ENCODE data around the gene DNAH11. TPM values are rescaled to one million over a fixed set of nuclear protein-coding genes. Genes with fewer than 3 reads are reported as not detected.

The DNAH11 gene
- total and polyA plus RNA-seq, 4 experiments from 2014 or later: 0.06 TPM; not detected in 3

DNA sequence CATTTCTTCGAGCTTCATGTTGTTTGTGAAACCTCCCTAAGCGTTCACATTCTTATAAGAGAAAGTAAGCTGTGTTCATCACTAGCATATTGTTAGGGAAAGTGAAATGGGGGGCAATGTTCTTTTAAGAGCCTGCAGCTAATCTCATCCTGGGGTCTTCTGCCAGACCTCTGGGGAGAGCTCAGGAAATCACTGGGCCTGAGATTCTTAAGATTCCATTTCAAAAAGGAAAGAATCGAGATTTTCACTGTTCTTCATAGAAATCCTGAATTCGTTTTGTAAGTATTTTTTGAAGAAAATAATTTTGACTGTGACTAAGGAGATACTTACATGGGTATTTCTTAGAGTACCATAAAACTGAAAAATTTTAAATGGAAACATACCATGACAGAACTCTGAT, 242.2 kb downstream of the DNAH11 start:
- no peak for DNase-seq
- no peaks in the 10 kb centered on the region for H3K9me3 Mint-ChIP-seq
- H3K4me1 ChIP-seq (ENCODE audit: insufficient read depth, low read length): no peaks in the 10 kb centered on the region
- H3K4me1 Mint-ChIP-seq: no peaks in the 10 kb centered on the region
- H3K36me3 ChIP-seq (ENCODE audit: insufficient read depth, low read length): no peaks in the 10 kb centered on the region
- H3K27ac Mint-ChIP-seq: no peak overlapping the region
- no peak overlapping the region for H3K27ac ChIP-seq (ENCODE audit: low read depth, low read length)
- peaks cover 0 to 3% of the 10 kb centered on the region in 2 donors for H3K27me3 Mint-ChIP-seq
- POLR2A ChIA-PET (ENCODE audit: partially characterized antibody): no interaction called here
- H3K27me3 ChIP-seq (ENCODE audit: insufficient read depth, low read length): no peaks in the 10 kb centered on the region
- no peaks in the 10 kb centered on the region for H3K9me3 ChIP-seq (ENCODE audit: control insufficient read depth in 1 of 2, low read length in 2 of 2)
- no peak overlapping the region for H3K4me3 ChIP-seq (ENCODE audit: low read length in 2 of 2)
- no peak overlapping the region for H3K4me3 Mint-ChIP-seq
- CTCF ChIA-PET (ENCODE audit: partially characterized antibody): no interaction called here
- intact Hi-C loops (cut with micrococcal nuclease): no loop called here
- no peaks in the 10 kb centered on the region for H3K36me3 Mint-ChIP-seq

DNA sequence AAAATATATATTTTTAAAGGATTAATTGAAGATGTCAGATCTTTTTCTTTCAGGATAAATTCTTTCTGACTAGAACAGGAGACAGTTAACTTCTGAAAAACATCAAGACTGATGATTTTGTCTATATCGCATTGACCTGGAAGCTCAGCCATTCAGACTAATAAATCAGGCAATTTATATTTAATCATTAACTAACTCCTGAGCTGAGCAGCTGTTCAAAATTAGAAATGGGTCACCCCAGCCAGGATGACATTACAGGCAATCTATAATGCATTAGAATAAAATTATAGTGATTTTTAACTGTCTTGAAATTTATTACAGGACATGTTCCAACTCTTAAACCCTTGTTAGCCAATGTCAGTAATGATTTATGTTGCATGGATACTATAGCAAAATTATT, 263.0 kb downstream of the DNAH11 start:
- H3K27me3 ChIP-seq (ENCODE audit: insufficient read depth, low read length): no peaks in the 10 kb centered on the region
- POLR2A ChIA-PET (ENCODE audit: partially characterized antibody): no interaction called here
- H3K9me3 Mint-ChIP-seq: peaks cover 0 to 2% (median 0%) of the 10 kb centered on the region in 8 donors
- no peaks in the 10 kb centered on the region for H3K9me3 ChIP-seq (ENCODE audit: control insufficient read depth in 1 of 2, low read length in 2 of 2)
- no peak for DNase-seq
- no peaks in the 10 kb centered on the region for H3K4me1 Mint-ChIP-seq
- H3K27ac ChIP-seq (ENCODE audit: low read depth, low read length): no peak overlapping the region
- no peaks in the 10 kb centered on the region for H3K36me3 ChIP-seq (ENCODE audit: insufficient read depth, low read length)
- H3K27ac Mint-ChIP-seq: no peak overlapping the region
- no peak overlapping the region for H3K4me3 Mint-ChIP-seq
- H3K36me3 Mint-ChIP-seq: no peaks in the 10 kb centered on the region
- CTCF ChIA-PET (ENCODE audit: partially characterized antibody): no interaction called here
- H3K4me3 ChIP-seq (ENCODE audit: low read length in 2 of 2): no peak overlapping the region
- peaks cover 2% of the 10 kb centered on the region in 2 donors for H3K27me3 Mint-ChIP-seq
- intact Hi-C loops (cut with micrococcal nuclease): no loop called here
- no peaks in the 10 kb centered on the region for H3K4me1 ChIP-seq (ENCODE audit: insufficient read depth, low read length)

DNA sequence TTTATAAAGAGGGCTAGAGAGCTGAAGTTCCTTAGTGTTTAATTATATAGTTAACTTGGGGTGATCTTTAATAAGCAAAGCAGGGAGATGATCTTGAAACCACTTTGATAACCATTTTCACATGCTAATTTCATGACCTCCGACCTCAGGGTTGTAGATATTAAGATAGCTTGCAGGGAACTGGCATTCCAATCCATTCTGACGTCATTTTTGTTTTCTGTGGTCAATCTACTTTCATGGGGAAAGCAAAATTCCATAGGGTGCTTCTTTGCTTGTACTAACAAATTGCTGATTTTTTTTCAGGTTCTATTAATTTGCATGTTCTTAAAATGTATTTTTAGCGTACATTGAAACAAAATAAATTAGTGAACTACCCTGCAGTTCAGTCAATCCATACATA, 263.5 kb downstream of the DNAH11 start:
- Histone ChIP-seq H3K27me3 (ENCODE audit: insufficient read depth, low read length) (no peaks in the 10 kb centered on the region), H3K36me3 (ENCODE audit: insufficient read depth, low read length) (no peaks in the 10 kb centered on the region), H3K9me3 (ENCODE audit: control insufficient read depth in 1 of 2, low read length in 2 of 2) (no peaks in the 10 kb centered on the region), H3K27ac (ENCODE audit: low read depth, low read length) (no peak overlapping the region), H3K4me1 (ENCODE audit: insufficient read depth, low read length) (no peaks in the 10 kb centered on the region), H3K4me3 (ENCODE audit: low read length in 2 of 2) (no peak overlapping the region)
- Mint-ChIP-seq H3K27ac (no peak overlapping the region), H3K36me3 (no peaks in the 10 kb centered on the region), H3K27me3 (peaks cover 2% of the 10 kb centered on the region in 2 donors), H3K9me3 (peaks cover 0 to 2% (median 0%) of the 10 kb centered on the region in 8 donors), H3K4me3 (no peak overlapping the region), H3K4me1 (no peaks in the 10 kb centered on the region)
- POLR2A ChIA-PET (ENCODE audit: partially characterized antibody): no interaction called here
- CTCF ChIA-PET (ENCODE audit: partially characterized antibody): no interaction called here
- intact Hi-C loops (cut with micrococcal nuclease): no loop called here
- DNase-seq: no peak

DNA sequence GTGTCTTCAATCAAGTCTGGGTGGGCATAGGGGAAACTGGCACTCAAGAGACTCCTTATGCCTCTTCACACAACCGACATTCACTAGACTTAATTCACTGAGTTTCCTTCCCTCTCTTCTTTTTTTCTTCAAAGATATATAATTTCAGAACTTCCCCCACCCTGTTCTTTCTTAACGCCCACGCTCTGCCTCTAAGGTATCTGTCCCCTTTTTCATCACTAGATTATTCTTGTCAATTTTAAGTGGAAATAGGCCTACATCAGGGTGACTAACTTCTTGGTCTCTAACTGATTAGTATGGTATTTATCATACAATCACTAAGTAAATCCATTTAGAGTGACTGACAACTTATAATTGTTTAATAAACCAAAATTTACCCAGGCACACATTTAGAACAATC, 276.2 kb downstream of the DNAH11 start:
- DNase-seq: no peak
- Histone ChIP-seq H3K36me3 (ENCODE audit: insufficient read depth, low read length) (no peaks in the 10 kb centered on the region), H3K4me1 (ENCODE audit: insufficient read depth, low read length) (no peaks in the 10 kb centered on the region), H3K27me3 (ENCODE audit: insufficient read depth, low read length) (no peaks in the 10 kb centered on the region), H3K4me3 (ENCODE audit: low read length in 2 of 2) (no peak overlapping the region), H3K9me3 (ENCODE audit: control insufficient read depth in 1 of 2, low read length in 2 of 2) (no peaks in the 10 kb centered on the region), H3K27ac (ENCODE audit: low read depth, low read length) (no peak overlapping the region)
- ChIA-PET POLR2A (ENCODE audit: partially characterized antibody) (no interaction called here), CTCF (ENCODE audit: partially characterized antibody) (no interaction called here)
- no peaks in the 10 kb centered on the region for H3K4me1 Mint-ChIP-seq
- no peaks in the 10 kb centered on the region for H3K36me3 Mint-ChIP-seq
- peaks cover 0 to 3% (median 0%) of the 10 kb centered on the region in 8 donors for H3K9me3 Mint-ChIP-seq
- no peak overlapping the region for H3K4me3 Mint-ChIP-seq
- peaks cover 0 to 5% of the 10 kb centered on the region in 2 donors for H3K27me3 Mint-ChIP-seq
- intact Hi-C loops (cut with micrococcal nuclease): no loop called here
- no peak overlapping the region for H3K27ac Mint-ChIP-seq

DNA sequence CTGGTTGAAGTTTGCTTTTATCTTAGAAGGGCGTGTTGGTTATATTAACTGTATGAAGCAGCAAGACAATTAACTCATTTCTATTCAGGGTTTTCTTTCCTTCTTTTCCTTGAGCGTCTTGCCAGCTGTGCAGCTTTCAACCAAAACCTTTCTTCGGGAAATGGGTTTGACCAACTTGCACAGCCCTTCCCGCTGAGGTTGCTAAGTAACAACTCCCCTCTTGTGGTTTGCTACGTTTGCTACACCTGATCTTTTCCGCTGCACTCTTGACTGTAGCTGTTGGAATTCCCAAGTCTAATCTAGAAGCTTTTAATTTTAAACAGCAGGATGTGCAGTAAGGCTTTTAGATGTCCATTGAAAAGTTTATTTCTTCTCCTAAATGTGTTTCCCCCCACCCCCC, 286.0 kb downstream of the DNAH11 start:
- Mint-ChIP-seq H3K27me3 (peaks cover 8 to 16% of the 10 kb centered on the region in 2 donors), H3K4me1 (no peaks in the 10 kb centered on the region), H3K4me3 (no peak overlapping the region), H3K36me3 (no peaks in the 10 kb centered on the region), H3K27ac (no peak overlapping the region), H3K9me3 (no peaks in the 10 kb centered on the region)
- Histone ChIP-seq H3K4me1 (ENCODE audit: insufficient read depth, low read length) (no peaks in the 10 kb centered on the region), H3K27ac (ENCODE audit: low read depth, low read length) (no peak overlapping the region), H3K4me3 (ENCODE audit: low read length in 2 of 2) (no peak overlapping the region), H3K9me3 (ENCODE audit: control insufficient read depth in 1 of 2, low read length in 2 of 2) (no peaks in the 10 kb centered on the region), H3K36me3 (ENCODE audit: insufficient read depth, low read length) (no peaks in the 10 kb centered on the region), H3K27me3 (ENCODE audit: insufficient read depth, low read length) (no peaks in the 10 kb centered on the region)
- no peak for DNase-seq
- intact Hi-C loops (cut with micrococcal nuclease): no loop called here
- ChIA-PET CTCF (ENCODE audit: partially characterized antibody) (interaction anchor here (1.1 kb wide), 1 partner anchor 9 kb away, joined by 4 read pairs; no protein-coding TSS in a partner anchor), POLR2A (ENCODE audit: partially characterized antibody) (no interaction called here)

DNA sequence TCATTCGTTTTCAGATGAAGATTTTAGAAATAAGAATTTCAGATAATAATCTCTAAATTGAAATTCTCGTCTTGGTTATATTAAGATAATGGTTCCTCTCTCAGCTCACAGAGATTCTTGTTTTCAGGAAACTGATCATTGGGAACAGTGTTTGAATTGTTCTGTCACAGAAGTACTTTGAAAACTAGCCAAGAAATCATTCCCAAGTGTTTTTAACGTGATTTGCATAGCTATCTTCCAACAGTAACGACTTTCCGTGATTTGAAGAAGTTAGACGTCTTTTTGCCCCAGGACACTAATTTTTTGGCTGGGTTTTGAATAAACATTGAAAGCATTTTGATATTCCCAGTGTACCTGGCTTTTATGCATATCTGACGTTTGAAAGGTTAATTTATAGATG, 286.9 kb downstream of the DNAH11 start:
- Mint-ChIP-seq H3K9me3 (no peaks in the 10 kb centered on the region), H3K36me3 (no peaks in the 10 kb centered on the region), H3K4me3 (no peak overlapping the region), H3K27me3 (peaks cover 8 to 16% of the 10 kb centered on the region in 2 donors), H3K27ac (no peak overlapping the region), H3K4me1 (no peaks in the 10 kb centered on the region)
- H3K36me3 ChIP-seq (ENCODE audit: insufficient read depth, low read length): no peaks in the 10 kb centered on the region
- H3K27ac ChIP-seq (ENCODE audit: low read depth, low read length): no peak overlapping the region
- CTCF ChIA-PET (ENCODE audit: partially characterized antibody): interaction anchor here (1.1 kb wide), 1 partner anchor 10 kb away, joined by 4 read pairs; no protein-coding TSS in a partner anchor
- intact Hi-C loops (cut with micrococcal nuclease): no loop called here
- no peaks in the 10 kb centered on the region for H3K27me3 ChIP-seq (ENCODE audit: insufficient read depth, low read length)
- no peaks in the 10 kb centered on the region for H3K9me3 ChIP-seq (ENCODE audit: control insufficient read depth in 1 of 2, low read length in 2 of 2)
- POLR2A ChIA-PET (ENCODE audit: partially characterized antibody): no interaction called here
- no peak overlapping the region for H3K4me3 ChIP-seq (ENCODE audit: low read length in 2 of 2)
- H3K4me1 ChIP-seq (ENCODE audit: insufficient read depth, low read length): no peaks in the 10 kb centered on the region
- DNase-seq: no peak

DNA sequence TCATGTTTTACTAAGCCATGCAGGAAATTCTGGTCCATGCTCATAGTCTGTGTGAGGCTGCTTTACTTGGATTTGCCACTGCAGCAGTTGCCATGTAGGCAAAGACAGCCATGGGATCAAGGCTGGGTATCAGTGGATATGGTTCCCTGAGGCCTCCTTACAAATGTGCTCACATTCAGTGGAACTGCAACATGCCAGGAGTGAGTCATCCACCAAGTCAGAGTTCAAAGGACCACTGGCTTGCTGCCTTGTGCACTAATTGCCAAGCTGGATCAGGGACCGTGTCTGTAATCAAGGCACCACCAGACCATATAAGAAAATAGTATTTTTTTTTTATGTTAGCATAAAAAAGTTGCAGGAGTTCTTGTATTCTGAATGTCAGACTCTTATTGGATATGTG, 301.9 kb downstream of the DNAH11 start:
- Mint-ChIP-seq H3K27me3 (peaks cover 0 to 2% of the 10 kb centered on the region in 2 donors), H3K4me1 (no peaks in the 10 kb centered on the region), H3K36me3 (no peaks in the 10 kb centered on the region), H3K27ac (no peak overlapping the region), H3K4me3 (no peak overlapping the region), H3K9me3 (peaks cover 0 to 5% (median 0%) of the 10 kb centered on the region in 8 donors)
- CTCF ChIA-PET (ENCODE audit: partially characterized antibody): interaction anchor here (0.6 kb wide), 1 partner anchor 18 kb away, joined by 3 read pairs; no protein-coding TSS in a partner anchor
- Histone ChIP-seq H3K27ac (ENCODE audit: low read depth, low read length) (no peak overlapping the region), H3K36me3 (ENCODE audit: insufficient read depth, low read length) (no peaks in the 10 kb centered on the region), H3K4me3 (ENCODE audit: low read length in 2 of 2) (no peak overlapping the region), H3K9me3 (ENCODE audit: control insufficient read depth in 1 of 2, low read length in 2 of 2) (no peaks in the 10 kb centered on the region), H3K4me1 (ENCODE audit: insufficient read depth, low read length) (no peaks in the 10 kb centered on the region), H3K27me3 (ENCODE audit: insufficient read depth, low read length) (no peaks in the 10 kb centered on the region)
- intact Hi-C loops (cut with micrococcal nuclease): no loop called here
- POLR2A ChIA-PET (ENCODE audit: partially characterized antibody): no interaction called here
- DNase-seq: no peak
